ENCODE results near the gene IFITM10.

IFITM10 gene

DNA sequence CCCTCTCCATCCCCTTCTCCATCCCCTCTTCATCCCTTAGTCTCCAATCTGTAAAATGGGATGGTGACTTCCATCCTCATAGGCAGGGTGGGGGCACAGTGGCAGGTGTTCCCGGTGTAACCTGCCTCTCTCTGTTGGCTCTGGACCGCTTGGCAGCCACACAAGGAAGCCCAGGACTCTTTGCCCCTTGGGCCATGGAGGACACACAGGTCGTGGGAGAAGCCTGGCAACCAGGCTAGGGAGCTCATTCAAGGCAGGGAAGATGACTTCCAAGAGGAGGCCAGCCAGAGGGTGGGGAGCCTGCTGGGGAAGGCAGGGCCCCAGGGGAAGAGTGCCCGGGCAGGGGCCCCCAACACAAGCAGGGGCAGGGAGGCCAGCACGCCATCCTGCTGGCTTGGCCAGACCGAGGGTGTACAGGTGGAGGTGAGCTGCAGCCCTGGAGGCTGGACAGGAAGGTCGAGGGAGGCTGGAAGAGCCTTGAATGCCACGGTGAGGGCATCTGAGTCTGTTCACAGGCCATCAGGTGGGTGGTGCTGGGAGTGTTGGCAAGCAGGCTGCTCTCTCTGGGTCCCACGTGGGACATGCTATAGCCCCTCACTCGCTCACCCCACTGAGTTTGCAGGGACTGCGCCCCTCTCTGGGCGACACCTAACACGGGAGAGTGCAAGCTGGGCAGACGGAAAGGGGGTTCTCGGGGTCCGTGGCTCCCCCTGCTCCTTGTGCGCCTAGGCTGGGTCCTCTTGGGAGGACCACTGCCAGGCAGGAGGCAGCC is 28.8 kb upstream of the IFITM10 start:
- Histone ChIP-seq H3K27me3 (ENCODE audit: low read length) (no peaks in the 10 kb centered on the region; the same call in 1 of the 2 replicates), H3K4me3 (ENCODE audit: insufficient read depth, low read length, poor library complexity, severe bottlenecking) (no peak overlapping the region), H3K9ac (ENCODE audit: low read length) (no peak overlapping the region), H3K36me3 (ENCODE audit: low read length) (no peaks in the 10 kb centered on the region), H3K9me2 (replicated peaks; ENCODE audit: insufficient read depth, low read length) (no peaks in the 10 kb centered on the region), H3K9me3 (ENCODE audit: insufficient read depth, low read length) (no peaks in the 10 kb centered on the region), H3K27ac (ENCODE audit: low read depth, low read length) (no peak overlapping the region), H3K79me2 (ENCODE audit: insufficient read depth, low read length) (no peaks in the 10 kb centered on the region), H4K20me1 (ENCODE audit: low read depth, low read length) (no peaks in the 10 kb centered on the region), H3K4me2 (ENCODE audit: low read depth, low read length, poor library complexity, severe bottlenecking) (no peak overlapping the region), H3F3A (ENCODE audit: insufficient read depth) (no peaks in the 10 kb centered on the region), H2AFZ (ENCODE audit: low read depth, low read length, severe bottlenecking) (no peak overlapping the region)
- TF ChIP-seq, protein P1, sequence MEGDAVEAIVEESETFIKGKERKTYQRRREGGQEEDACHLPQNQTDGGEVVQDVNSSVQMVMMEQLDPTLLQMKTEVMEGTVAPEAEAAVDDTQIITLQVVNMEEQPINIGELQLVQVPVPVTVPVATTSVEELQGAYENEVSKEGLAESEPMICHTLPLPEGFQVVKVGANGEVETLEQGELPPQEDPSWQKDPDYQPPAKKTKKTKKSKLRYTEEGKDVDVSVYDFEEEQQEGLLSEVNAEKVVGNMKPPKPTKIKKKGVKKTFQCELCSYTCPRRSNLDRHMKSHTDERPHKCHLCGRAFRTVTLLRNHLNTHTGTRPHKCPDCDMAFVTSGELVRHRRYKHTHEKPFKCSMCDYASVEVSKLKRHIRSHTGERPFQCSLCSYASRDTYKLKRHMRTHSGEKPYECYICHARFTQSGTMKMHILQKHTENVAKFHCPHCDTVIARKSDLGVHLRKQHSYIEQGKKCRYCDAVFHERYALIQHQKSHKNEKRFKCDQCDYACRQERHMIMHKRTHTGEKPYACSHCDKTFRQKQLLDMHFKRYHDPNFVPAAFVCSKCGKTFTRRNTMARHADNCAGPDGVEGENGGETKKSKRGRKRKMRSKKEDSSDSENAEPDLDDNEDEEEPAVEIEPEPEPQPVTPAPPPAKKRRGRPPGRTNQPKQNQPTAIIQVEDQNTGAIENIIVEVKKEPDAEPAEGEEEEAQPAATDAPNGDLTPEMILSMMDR (IDR thresholded peaks at IDR 0.05; ENCODE audit: insufficient read depth, low read length, poor library complexity, severe bottlenecking): no peak
- no peak for TF ChIP-seq EZH2phosphoT487 (conservative IDR thresholded peaks at IDR 0.05; ENCODE audit: low read length)

DNA sequence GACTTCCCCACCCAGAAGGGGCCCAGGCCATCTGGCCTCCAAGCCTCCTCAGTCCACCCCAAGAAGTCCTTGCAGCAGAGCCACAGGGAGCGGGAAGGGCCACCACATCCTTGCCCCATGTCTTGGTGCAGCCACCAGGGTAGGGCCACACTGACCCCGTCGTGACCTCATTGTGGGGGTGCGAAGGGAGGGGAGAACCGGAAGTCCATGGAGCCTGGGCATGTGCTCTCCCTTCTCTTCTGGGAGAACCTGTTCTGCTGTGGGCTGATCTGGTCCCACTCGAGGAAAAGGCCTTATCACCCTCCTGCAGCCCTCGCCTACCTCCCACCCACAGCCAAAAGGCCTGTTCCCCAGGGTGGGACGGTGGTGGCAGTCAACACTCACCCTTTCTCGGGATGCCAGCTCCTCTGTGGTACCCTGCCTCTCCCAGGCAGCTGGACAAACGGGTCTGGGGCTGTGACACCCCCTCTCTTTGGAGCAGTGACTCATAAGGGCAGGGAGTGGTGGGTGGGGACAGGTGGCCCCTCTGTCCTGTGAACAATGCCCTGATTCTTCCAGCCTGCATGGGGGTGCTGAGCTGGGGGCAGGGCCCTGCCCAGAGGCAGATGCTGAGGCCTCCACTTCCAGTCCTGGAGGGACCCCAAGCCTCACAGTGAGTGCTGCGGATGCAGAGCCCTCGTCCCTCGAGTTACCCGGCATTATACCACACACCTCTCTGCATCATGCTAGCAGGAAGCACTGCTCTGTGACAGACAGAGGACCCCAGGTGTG is 27.9 kb upstream of the IFITM10 start:
- Histone ChIP-seq H3K27ac (ENCODE audit: low read depth, low read length) (no peak overlapping the region), H3K36me3 (ENCODE audit: low read length) (no peaks in the 10 kb centered on the region), H2AFZ (ENCODE audit: low read depth, low read length, severe bottlenecking) (no peak overlapping the region), H3K4me3 (ENCODE audit: insufficient read depth, low read length, poor library complexity, severe bottlenecking) (no peak overlapping the region), H3K9ac (ENCODE audit: low read length) (no peak overlapping the region), H3K79me2 (ENCODE audit: insufficient read depth, low read length) (no peaks in the 10 kb centered on the region), H3K9me2 (replicated peaks; ENCODE audit: insufficient read depth, low read length) (no peaks in the 10 kb centered on the region), H3K4me2 (ENCODE audit: low read depth, low read length, poor library complexity, severe bottlenecking) (no peak overlapping the region), H3F3A (ENCODE audit: insufficient read depth) (no peaks in the 10 kb centered on the region), H3K27me3 (ENCODE audit: low read length) (no peaks in the 10 kb centered on the region), H4K20me1 (ENCODE audit: low read depth, low read length) (no peaks in the 10 kb centered on the region), H3K9me3 (ENCODE audit: insufficient read depth, low read length) (no peaks in the 10 kb centered on the region)
- TF ChIP-seq, protein P1 (IDR thresholded peaks at IDR 0.05; ENCODE audit: insufficient read depth, low read length, poor library complexity, severe bottlenecking): no peak
- TF ChIP-seq EZH2phosphoT487 (conservative IDR thresholded peaks at IDR 0.05; ENCODE audit: low read length): no peak

DNA sequence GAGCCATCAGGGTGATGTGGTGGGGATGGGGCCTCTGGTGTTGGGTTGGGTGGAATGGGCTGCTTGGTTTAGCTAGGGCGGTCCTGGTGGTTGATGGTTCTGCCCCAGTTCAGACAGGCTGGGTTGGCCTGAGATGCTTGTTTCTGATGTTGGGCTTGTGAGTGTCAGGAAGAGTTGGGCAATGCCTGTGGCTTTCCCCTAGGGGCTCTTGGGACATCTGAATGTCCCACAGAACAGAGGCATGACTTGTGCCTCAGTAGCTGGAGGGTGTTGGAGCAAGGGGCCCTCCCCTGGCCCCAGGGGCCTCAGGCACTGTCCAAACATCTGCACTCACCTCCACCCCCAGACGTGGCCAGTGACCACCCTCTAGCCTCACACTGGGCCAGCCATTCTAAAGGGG is 27.3 kb upstream of the IFITM10 start:
- no peaks in the 10 kb centered on the region for H3K9me3 ChIP-seq (ENCODE audit: insufficient read depth, low read length)
- H3K4me2 ChIP-seq (ENCODE audit: low read depth, low read length, poor library complexity, severe bottlenecking): no peak overlapping the region
- TF ChIP-seq, protein P1 (IDR thresholded peaks at IDR 0.05; ENCODE audit: insufficient read depth, low read length, poor library complexity, severe bottlenecking): no peak
- H3K79me2 ChIP-seq (ENCODE audit: insufficient read depth, low read length): no peaks in the 10 kb centered on the region
- no peaks in the 10 kb centered on the region for H3K27me3 ChIP-seq (ENCODE audit: low read length)
- H3K9ac ChIP-seq (ENCODE audit: low read length): no peak overlapping the region
- no peaks in the 10 kb centered on the region for H3K9me2 ChIP-seq (replicated peaks; ENCODE audit: insufficient read depth, low read length)
- H3K4me3 ChIP-seq (ENCODE audit: insufficient read depth, low read length, poor library complexity, severe bottlenecking): no peak overlapping the region
- no peak overlapping the region for H3K27ac ChIP-seq (ENCODE audit: low read depth, low read length)
- H3K36me3 ChIP-seq (ENCODE audit: low read length): no peaks in the 10 kb centered on the region
- no peak overlapping the region for H2AFZ ChIP-seq (ENCODE audit: low read depth, low read length, severe bottlenecking)
- no peaks in the 10 kb centered on the region for H3F3A ChIP-seq (ENCODE audit: insufficient read depth)
- H4K20me1 ChIP-seq (ENCODE audit: low read depth, low read length): no peaks in the 10 kb centered on the region
